ENCODE results near the gene MYO9A.
A peak's percentile ranks its signal among the peaks of the same experiment; 100 is the strongest.

MYO9A gene

GRCh38 chr15:72140088-72140487 lies 22.1 kb upstream of the MYO9A start:
- ATAC-seq (ENCODE audit: low read depth) (no peak), DNase-seq (ENCODE audit: low spot score) (no peak)
- TF ChIP-seq CTCF (IDR thresholded peaks at IDR 0.05; ENCODE audit: poor library complexity, severe bottlenecking): no peak
- H3K27me3 ChIP-seq (ENCODE audit: insufficient read depth, poor library complexity, severe bottlenecking): no peaks in the 10 kb centered on the region
- H3K27ac ChIP-seq (ENCODE audit: poor library complexity, severe bottlenecking): no peak overlapping the region
- no peaks in the 10 kb centered on the region for H3K4me1 ChIP-seq (ENCODE audit: insufficient read depth, poor library complexity, severe bottlenecking)
- no peaks in the 10 kb centered on the region for H3K9me3 ChIP-seq (ENCODE audit: severe bottlenecking)
- H3K4me3 ChIP-seq (ENCODE audit: severe bottlenecking): no peak overlapping the region
- H3K36me3 ChIP-seq (ENCODE audit: low read depth): no peaks in the 10 kb centered on the region

GRCh38 chr15:72139667-72140066 lies 21.7 kb upstream of the MYO9A start:
- Histone ChIP-seq H3K27ac (ENCODE audit: poor library complexity, severe bottlenecking) (no peak overlapping the region), H3K9me3 (ENCODE audit: severe bottlenecking) (no peaks in the 10 kb centered on the region), H3K27me3 (ENCODE audit: insufficient read depth, poor library complexity, severe bottlenecking) (no peaks in the 10 kb centered on the region), H3K36me3 (ENCODE audit: low read depth) (no peaks in the 10 kb centered on the region), H3K4me3 (ENCODE audit: severe bottlenecking) (no peak overlapping the region), H3K4me1 (ENCODE audit: insufficient read depth, poor library complexity, severe bottlenecking) (no peaks in the 10 kb centered on the region)
- no peak for TF ChIP-seq CTCF (IDR thresholded peaks at IDR 0.05; ENCODE audit: poor library complexity, severe bottlenecking)
- no peak for ATAC-seq (ENCODE audit: low read depth)
- no peak for DNase-seq (ENCODE audit: low spot score)

- no peak for TF ChIP-seq CTCF (IDR thresholded peaks at IDR 0.05; ENCODE audit: poor library complexity, severe bottlenecking)
Measured at GRCh38 chr15:72136170-72137051, 18.5 kb upstream of the MYO9A start.

GRCh38 chr15:72135719-72136118 lies 17.8 kb upstream of the MYO9A start:
- H3K36me3 ChIP-seq (ENCODE audit: low read depth): no peaks in the 10 kb centered on the region
- H3K4me3 ChIP-seq (ENCODE audit: severe bottlenecking): no peak overlapping the region
- no peaks in the 10 kb centered on the region for H3K4me1 ChIP-seq (ENCODE audit: insufficient read depth, poor library complexity, severe bottlenecking)
- H3K9me3 ChIP-seq (ENCODE audit: severe bottlenecking): no peaks in the 10 kb centered on the region
- TF ChIP-seq CTCF (IDR thresholded peaks at IDR 0.05; ENCODE audit: poor library complexity, severe bottlenecking): no peak
- ATAC-seq (ENCODE audit: low read depth) (peak; percentile 48; the same call in 1 of the 3 replicates), DNase-seq (ENCODE audit: low spot score) (no peak)
- H3K27me3 ChIP-seq (ENCODE audit: insufficient read depth, poor library complexity, severe bottlenecking): no peaks in the 10 kb centered on the region
- H3K27ac ChIP-seq (ENCODE audit: poor library complexity, severe bottlenecking): no peak overlapping the region

More at GRCh38 chr15:72136170-72137051, 18.5 kb upstream of the MYO9A start:
- DNase-seq (ENCODE audit: low spot score) (no peak), ATAC-seq (ENCODE audit: low read depth) (peak; percentile 12; the same call in 1 of the 3 replicates)
- Histone ChIP-seq H3K4me3 (ENCODE audit: severe bottlenecking) (no peak overlapping the region), H3K36me3 (ENCODE audit: low read depth) (no peaks in the 10 kb centered on the region), H3K4me1 (ENCODE audit: insufficient read depth, poor library complexity, severe bottlenecking) (no peaks in the 10 kb centered on the region), H3K27ac (ENCODE audit: poor library complexity, severe bottlenecking) (no peak overlapping the region), H3K27me3 (ENCODE audit: insufficient read depth, poor library complexity, severe bottlenecking) (no peaks in the 10 kb centered on the region), H3K9me3 (ENCODE audit: severe bottlenecking) (no peaks in the 10 kb centered on the region)

GRCh38 chr15:72133211-72133610 lies 15.3 kb upstream of the MYO9A start:
- H3K27ac ChIP-seq (ENCODE audit: poor library complexity, severe bottlenecking): no peak overlapping the region
- no peak for TF ChIP-seq CTCF (IDR thresholded peaks at IDR 0.05; ENCODE audit: poor library complexity, severe bottlenecking)
- H3K4me3 ChIP-seq (ENCODE audit: severe bottlenecking): no peak overlapping the region
- H3K36me3 ChIP-seq (ENCODE audit: low read depth): no peaks in the 10 kb centered on the region
- DNase-seq (ENCODE audit: low spot score): no peak
- no peaks in the 10 kb centered on the region for H3K9me3 ChIP-seq (ENCODE audit: severe bottlenecking)
- H3K27me3 ChIP-seq (ENCODE audit: insufficient read depth, poor library complexity, severe bottlenecking): no peaks in the 10 kb centered on the region
- H3K4me1 ChIP-seq (ENCODE audit: insufficient read depth, poor library complexity, severe bottlenecking): no peaks in the 10 kb centered on the region
- ATAC-seq (ENCODE audit: low read depth): no peak
